Measurements from ENCODE around the gene SGSM1.
A peak's percentile ranks its signal among the peaks of the same experiment; 100 is the strongest.

SGSM1 gene

DNA sequence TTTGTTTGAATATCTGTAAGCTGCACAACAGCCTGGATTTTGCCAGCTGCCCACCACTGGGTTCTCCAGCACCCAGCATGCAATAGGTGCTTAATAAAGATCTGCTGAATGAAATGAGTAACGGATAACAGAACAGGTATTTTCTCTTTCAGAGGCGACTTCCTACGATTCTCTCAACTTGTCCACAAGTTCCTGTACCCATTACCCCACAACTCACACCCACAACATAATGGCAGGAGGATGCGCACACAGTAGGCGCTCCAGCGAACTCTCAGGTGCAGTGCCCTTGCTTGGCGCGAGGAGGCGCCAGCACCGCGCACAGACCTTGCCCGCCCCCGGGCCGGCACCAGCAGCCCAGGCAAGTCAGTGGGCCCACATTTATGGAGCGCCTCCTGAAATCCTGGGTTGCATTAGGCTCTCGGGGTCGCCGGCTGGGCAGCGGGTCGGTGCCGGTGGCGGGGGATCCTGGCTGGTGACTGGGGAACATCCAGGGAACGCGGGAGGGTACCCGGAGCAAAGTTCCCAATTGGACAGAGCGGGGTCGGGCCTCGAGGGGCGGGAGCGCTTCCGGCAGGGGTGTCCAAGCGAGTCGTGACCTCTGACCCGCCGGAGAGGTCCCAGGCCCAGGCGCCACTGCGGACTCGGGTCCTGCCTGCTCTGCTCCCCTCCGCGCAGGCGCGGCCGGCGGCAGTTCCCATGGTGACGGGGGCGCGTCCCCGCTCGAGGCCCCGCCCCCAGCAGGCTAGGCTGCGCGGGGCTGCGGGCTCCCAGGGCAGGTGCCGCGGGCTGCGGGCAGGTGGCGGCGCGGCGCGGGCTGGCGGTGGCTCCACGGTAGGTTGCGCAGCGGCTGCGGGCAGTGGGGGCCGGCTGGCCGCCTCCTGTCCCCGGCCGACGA, 146.2 kb downstream of the SGSM1 start, which contains the start of gene KIAA1671:
KIAA1671 (plus strand) TSS at position 775 of the 895 bp plus-strand sequence. CDS start 75,284 bp downstream, outside the sequence.
- Histone ChIP-seq H3K4me2 (ENCODE audit: low read length) (peak within 1 kb of the TSS; percentile 69), H3K9me3 (ENCODE audit: control insufficient read depth, insufficient read depth, low read length) (no peaks in the 10 kb centered on the region), H3K36me3 (ENCODE audit: control insufficient read depth, low read length) (no peaks in the 10 kb centered on the region), H3K4me1 (ENCODE audit: control insufficient read depth, low read length) (0 out of 2 replicates have a peak, but pooled peaks cover 4% of the 10 kb centered on the region), H4K20me1 (ENCODE audit: control insufficient read depth, insufficient read depth, low read depth, low read length) (no peaks in the 10 kb centered on the region), H3K27ac (ENCODE audit: low read depth, low read length) (no peak within 1 kb of the TSS), H3F3A (ENCODE audit: control insufficient read depth, insufficient read depth) (no peaks in the 10 kb centered on the region), H3K27me3 (ENCODE audit: control insufficient read depth, low read length) (no peaks in the 10 kb centered on the region), H3K79me2 (ENCODE audit: control insufficient read depth, low read length) (no peaks in the 10 kb centered on the region), H3K4me3 (ENCODE audit: low read length) (peak within 1 kb of the TSS; percentile 67), H3K9me2 (replicated peaks; ENCODE audit: control insufficient read depth, low read length) (no peaks in the 10 kb centered on the region)
- TF ChIP-seq EZH2phosphoT487 (IDR thresholded peaks at IDR 0.05; ENCODE audit: borderline replicate concordance, low read length) (no peak), CTCF (IDR thresholded peaks at IDR 0.05; ENCODE audit: low read depth, low read length, poor library complexity, severe bottlenecking) (peak; percentile 85)

GRCh38 chr22:24952837-24953383, 146.9 kb downstream of the SGSM1 start:
- TF ChIP-seq EZH2phosphoT487 (IDR thresholded peaks at IDR 0.05; ENCODE audit: borderline replicate concordance, low read length): no peak
- TF ChIP-seq CTCF (IDR thresholded peaks at IDR 0.05; ENCODE audit: low read depth, low read length, poor library complexity, severe bottlenecking): no peak
- peak overlapping the region; percentile 67; the same call in 1 of the 2 replicates for H3K4me3 ChIP-seq (ENCODE audit: low read length)
- no peak overlapping the region for H3K27ac ChIP-seq (ENCODE audit: low read depth, low read length)
- no peaks in the 10 kb centered on the region for H3K9me3 ChIP-seq (ENCODE audit: control insufficient read depth, insufficient read depth, low read length)
- H3K79me2 ChIP-seq (ENCODE audit: control insufficient read depth, low read length): no peaks in the 10 kb centered on the region
- H3K9me2 ChIP-seq (replicated peaks; ENCODE audit: control insufficient read depth, low read length): no peaks in the 10 kb centered on the region
- H3K4me2 ChIP-seq (ENCODE audit: low read length): peak overlapping the region; percentile 69; the same call in 1 of the 2 replicates
- H3F3A ChIP-seq (ENCODE audit: control insufficient read depth, insufficient read depth): no peaks in the 10 kb centered on the region
- H3K36me3 ChIP-seq (ENCODE audit: control insufficient read depth, low read length): no peaks in the 10 kb centered on the region
- no peaks in the 10 kb centered on the region for H3K27me3 ChIP-seq (ENCODE audit: control insufficient read depth, low read length)
- 0 out of 2 replicates have a peak, but pooled peaks cover 4% of the 10 kb centered on the region for H3K4me1 ChIP-seq (ENCODE audit: control insufficient read depth, low read length)
- H4K20me1 ChIP-seq (ENCODE audit: control insufficient read depth, insufficient read depth, low read depth, low read length): no peaks in the 10 kb centered on the region

DNA sequence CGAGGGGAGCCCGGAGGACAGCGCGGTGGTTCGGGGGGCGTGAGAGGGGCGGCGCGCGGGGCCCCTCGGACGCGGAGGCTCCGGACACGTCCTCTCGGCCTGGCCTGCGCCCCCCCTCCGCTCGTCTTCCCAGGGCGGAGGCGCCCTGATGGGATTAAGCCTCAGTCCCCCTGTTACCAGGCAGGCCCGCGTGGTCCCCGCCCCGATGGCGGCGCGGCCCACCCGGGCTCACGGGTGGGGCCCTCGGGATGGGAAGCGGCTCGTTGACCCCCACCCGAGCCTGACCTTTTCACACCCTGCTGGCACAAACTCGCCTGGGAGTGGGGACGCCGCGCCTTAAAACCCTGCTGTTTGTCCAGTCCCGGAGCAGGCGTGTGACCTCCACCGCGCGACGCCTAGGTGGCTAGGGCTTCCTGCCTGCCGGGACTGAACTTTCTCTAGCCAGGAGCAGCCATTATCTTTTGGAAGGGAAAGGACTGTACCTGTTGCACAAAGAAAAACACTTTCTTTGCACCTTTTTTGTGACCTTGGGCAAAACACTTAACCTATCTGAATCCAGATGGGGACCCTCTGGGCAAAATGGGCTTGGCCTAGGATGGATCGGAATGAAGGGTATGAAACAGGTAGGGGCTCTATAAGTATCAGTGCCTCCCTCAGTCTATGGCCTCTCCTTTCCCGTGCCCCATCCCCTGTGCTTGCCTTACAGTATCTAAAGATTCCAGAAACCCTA, 147.5 kb downstream of the SGSM1 start:
- H3K36me3 ChIP-seq (ENCODE audit: control insufficient read depth, low read length): no peaks in the 10 kb centered on the region
- H3K27ac ChIP-seq (ENCODE audit: low read depth, low read length): no peak overlapping the region
- no peaks in the 10 kb centered on the region for H3K27me3 ChIP-seq (ENCODE audit: control insufficient read depth, low read length)
- H3K9me3 ChIP-seq (ENCODE audit: control insufficient read depth, insufficient read depth, low read length): no peaks in the 10 kb centered on the region
- H3F3A ChIP-seq (ENCODE audit: control insufficient read depth, insufficient read depth): no peaks in the 10 kb centered on the region
- H3K9me2 ChIP-seq (replicated peaks; ENCODE audit: control insufficient read depth, low read length): no peaks in the 10 kb centered on the region
- H3K79me2 ChIP-seq (ENCODE audit: control insufficient read depth, low read length): no peaks in the 10 kb centered on the region
- 0 out of 2 replicates have a peak, but pooled peaks cover 4% of the 10 kb centered on the region for H3K4me1 ChIP-seq (ENCODE audit: control insufficient read depth, low read length)
- TF ChIP-seq EZH2phosphoT487 (IDR thresholded peaks at IDR 0.05; ENCODE audit: borderline replicate concordance, low read length) (no peak), CTCF (IDR thresholded peaks at IDR 0.05; ENCODE audit: low read depth, low read length, poor library complexity, severe bottlenecking) (no peak)
- H3K4me2 ChIP-seq (ENCODE audit: low read length): no peak overlapping the region
- no peak overlapping the region for H3K4me3 ChIP-seq (ENCODE audit: low read length)
- H4K20me1 ChIP-seq (ENCODE audit: control insufficient read depth, insufficient read depth, low read depth, low read length): no peaks in the 10 kb centered on the region

Measured in DOHH2 (cell line).